Measurements from ENCODE around the gene DAGLB. TPM values are rescaled to one million over a fixed set of nuclear protein-coding genes. Genes with fewer than 3 reads are reported as not detected.

DAGLB gene
- total and polyA plus RNA-seq, 2 of the 4 experiments (the other 2 are of a cell fraction), result 23.4 to 33.5 TPM

GRCh38 chr7:6395898-6396595, 51.7 kb downstream of the DAGLB start:
- no peak overlapping the region for H3K4me2 ChIP-seq (ENCODE audit: low read depth, low read length)
- no peak overlapping the region for H3K14ac ChIP-seq (replicated peaks; ENCODE audit: low read depth, low read length)
- DNase-seq (no peak), ATAC-seq (ENCODE audit: low read depth) (no peak)
- no peak overlapping the region for H3K56ac ChIP-seq (ENCODE audit: extremely low read depth, insufficient read depth, low read length)
- CTCF ChIA-PET, result no interaction called here
- peaks cover 37% of the 10 kb centered on the region for H3K9me1 ChIP-seq (ENCODE audit: insufficient read depth, low read length)
- no peak overlapping the region for H2BK5ac ChIP-seq (ENCODE audit: low read depth, low read length, poor library complexity, severe bottlenecking)
- in situ Hi-C loops (cut with MboI; ENCODE audit: low sequenced_read_pairs) (no loop called here), dilution Hi-C loops (cut with HindIII; ENCODE audit: low sequenced_read_pairs, unreplicated experiment) (no loop called here), intact Hi-C loops (cut with micrococcal nuclease) (no loop called here)
- no TSS peak for BruUV-seq (replicated peaks)
- no peak for TF ChIP-seq NFE2L2 (IDR thresholded peaks at IDR 0.05; ENCODE audit: low read depth, low read length)
- TF ChIP-seq RAD21 (IDR thresholded peaks at IDR 0.05; ENCODE audit: low read length), result no peak
- TF ChIP-seq CTCF (conservative IDR thresholded peaks at IDR 0.05; ENCODE audit: low read depth, low read length), result no peak
- no peak for TF ChIP-seq CHD1 (IDR thresholded peaks at IDR 0.05; ENCODE audit: low read depth, low read length)
- TF ChIP-seq BHLHE40 (IDR thresholded peaks at IDR 0.05; ENCODE audit: low read depth, low read length), result no peak
- no peak for TF ChIP-seq MXI1 (IDR thresholded peaks at IDR 0.05; ENCODE audit: borderline replicate concordance, low read depth, low read length)
- no peak for TF ChIP-seq MAZ (IDR thresholded peaks at IDR 0.05; ENCODE audit: borderline replicate concordance, low read depth, low read length)
- TF ChIP-seq POLR2A (IDR thresholded peaks at IDR 0.05; ENCODE audit: low read depth, low read length), result no peak
- TF ChIP-seq, protein P1, sequence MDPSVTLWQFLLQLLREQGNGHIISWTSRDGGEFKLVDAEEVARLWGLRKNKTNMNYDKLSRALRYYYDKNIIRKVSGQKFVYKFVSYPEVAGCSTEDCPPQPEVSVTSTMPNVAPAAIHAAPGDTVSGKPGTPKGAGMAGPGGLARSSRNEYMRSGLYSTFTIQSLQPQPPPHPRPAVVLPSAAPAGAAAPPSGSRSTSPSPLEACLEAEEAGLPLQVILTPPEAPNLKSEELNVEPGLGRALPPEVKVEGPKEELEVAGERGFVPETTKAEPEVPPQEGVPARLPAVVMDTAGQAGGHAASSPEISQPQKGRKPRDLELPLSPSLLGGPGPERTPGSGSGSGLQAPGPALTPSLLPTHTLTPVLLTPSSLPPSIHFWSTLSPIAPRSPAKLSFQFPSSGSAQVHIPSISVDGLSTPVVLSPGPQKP (IDR thresholded peaks at IDR 0.05; ENCODE audit: borderline replicate concordance, low read depth, low read length), result no peak
- TF ChIP-seq RCOR1 (IDR thresholded peaks at IDR 0.05; ENCODE audit: insufficient replicate concordance, low read length), result no peak
- H2BK15ac ChIP-seq (ENCODE audit: low read depth, low read length), result no peak overlapping the region
- H4K91ac ChIP-seq (ENCODE audit: insufficient read depth, low read depth, low read length), result no peak overlapping the region
- peaks cover 40% of the 10 kb centered on the region for H3K36me3 ChIP-seq (ENCODE audit: control insufficient read depth, insufficient read depth, low read length)
- H4K20me1 ChIP-seq (ENCODE audit: insufficient read depth, low read length), result peaks cover 95% of the 10 kb centered on the region
- H3K18ac ChIP-seq (ENCODE audit: low read depth, low read length), result no peak overlapping the region
- H3K27me3 ChIP-seq (ENCODE audit: control insufficient read depth, insufficient read depth, low read length), result no peaks in the 10 kb centered on the region
- H3K9ac ChIP-seq (ENCODE audit: low read depth, low read length), result no peak overlapping the region
- no peak overlapping the region for H2BK120ac ChIP-seq (ENCODE audit: low read depth, low read length)
- H4K5ac ChIP-seq (ENCODE audit: low read depth, low read length), result no peak overlapping the region
- no peak overlapping the region for H2AK9ac ChIP-seq (replicated peaks; ENCODE audit: low read depth, low read length, poor library complexity)
- H3K79me1 ChIP-seq (ENCODE audit: low read depth in 1 of 2, low read length in 2 of 2), result peaks cover 7 to 75% of the 10 kb centered on the region in 2 experiments; a peak in 3 of 4 replicates
- H3K27ac ChIP-seq (ENCODE audit: insufficient read depth, low read length), result no peak overlapping the region
- H3K4ac ChIP-seq (ENCODE audit: low read depth, low read length), result no peak overlapping the region
- 99% methylated on average over 13 of the region's 23 CpGs; no CpG with 5 or more reads in 1 of the 2 experiments for WGBS, 2 experiments (ENCODE audit: extremely low coverage in 2 of 2, insufficient read length in 1 of 2)
- H2AFZ ChIP-seq (replicated peaks; ENCODE audit: low read length, poor library complexity), result no peak overlapping the region
- no peak overlapping the region for H3K23ac ChIP-seq (ENCODE audit: low read depth, low read length)
- no peak overlapping the region for H2BK20ac ChIP-seq (ENCODE audit: low read depth, low read length)
- no peak overlapping the region for H3K4me3 ChIP-seq (ENCODE audit: insufficient read depth, low read depth, low read length)
- peaks cover 18% of the 10 kb centered on the region for H3K4me1 ChIP-seq (ENCODE audit: control insufficient read depth, insufficient read depth, low read length)
- no peaks in the 10 kb centered on the region for H3K9me3 ChIP-seq (ENCODE audit: control insufficient read depth, insufficient read depth, low read length)
- H4K8ac ChIP-seq (ENCODE audit: low read depth in 2 of 2, low read length in 2 of 2), result no peak overlapping the region
- no peak overlapping the region for H2AK5ac ChIP-seq (ENCODE audit: low read depth, low read length)
- POLR2A ChIA-PET (ENCODE audit: unreplicated experiment), result interaction anchor here (0.5 kb wide), 1 partner anchor 265 kb away, joined by 4 read pairs; no protein-coding TSS in a partner anchor

Measured in IMR-90 (cell line).